Measurements from ENCODE around the gene RNASE12. TPM values are rescaled to one million over a fixed set of nuclear protein-coding genes. Genes with fewer than 3 reads are reported as not detected.
A peak's percentile ranks its signal among the peaks of the same experiment; 100 is the strongest.

RNASE12 gene
- total and polyA plus RNA-seq, 8 donors = not detected

- intact Hi-C loops (cut with DNase I) = no loop called here
- TF ChIP-seq, protein P1, sequence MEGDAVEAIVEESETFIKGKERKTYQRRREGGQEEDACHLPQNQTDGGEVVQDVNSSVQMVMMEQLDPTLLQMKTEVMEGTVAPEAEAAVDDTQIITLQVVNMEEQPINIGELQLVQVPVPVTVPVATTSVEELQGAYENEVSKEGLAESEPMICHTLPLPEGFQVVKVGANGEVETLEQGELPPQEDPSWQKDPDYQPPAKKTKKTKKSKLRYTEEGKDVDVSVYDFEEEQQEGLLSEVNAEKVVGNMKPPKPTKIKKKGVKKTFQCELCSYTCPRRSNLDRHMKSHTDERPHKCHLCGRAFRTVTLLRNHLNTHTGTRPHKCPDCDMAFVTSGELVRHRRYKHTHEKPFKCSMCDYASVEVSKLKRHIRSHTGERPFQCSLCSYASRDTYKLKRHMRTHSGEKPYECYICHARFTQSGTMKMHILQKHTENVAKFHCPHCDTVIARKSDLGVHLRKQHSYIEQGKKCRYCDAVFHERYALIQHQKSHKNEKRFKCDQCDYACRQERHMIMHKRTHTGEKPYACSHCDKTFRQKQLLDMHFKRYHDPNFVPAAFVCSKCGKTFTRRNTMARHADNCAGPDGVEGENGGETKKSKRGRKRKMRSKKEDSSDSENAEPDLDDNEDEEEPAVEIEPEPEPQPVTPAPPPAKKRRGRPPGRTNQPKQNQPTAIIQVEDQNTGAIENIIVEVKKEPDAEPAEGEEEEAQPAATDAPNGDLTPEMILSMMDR (IDR thresholded peaks at IDR 0.05) = no peak
- no peak for DNase-seq
- Histone ChIP-seq H3K27ac (no peak overlapping the region), H3K36me3 (no peaks in the 10 kb centered on the region), H3K27me3 (peaks cover 0 to 17% of the 10 kb centered on the region in 2 donors), H3K4me3 (no peak overlapping the region), H3K4me1 (peaks cover 0 to 37% of the 10 kb centered on the region in 2 donors), H3K9me3 (no peaks in the 10 kb centered on the region)
- no peak for ATAC-seq
These were observed 27.1 kb upstream of the RNASE12 start for GRCh38 chr14:20618271-20618749.

DNA sequence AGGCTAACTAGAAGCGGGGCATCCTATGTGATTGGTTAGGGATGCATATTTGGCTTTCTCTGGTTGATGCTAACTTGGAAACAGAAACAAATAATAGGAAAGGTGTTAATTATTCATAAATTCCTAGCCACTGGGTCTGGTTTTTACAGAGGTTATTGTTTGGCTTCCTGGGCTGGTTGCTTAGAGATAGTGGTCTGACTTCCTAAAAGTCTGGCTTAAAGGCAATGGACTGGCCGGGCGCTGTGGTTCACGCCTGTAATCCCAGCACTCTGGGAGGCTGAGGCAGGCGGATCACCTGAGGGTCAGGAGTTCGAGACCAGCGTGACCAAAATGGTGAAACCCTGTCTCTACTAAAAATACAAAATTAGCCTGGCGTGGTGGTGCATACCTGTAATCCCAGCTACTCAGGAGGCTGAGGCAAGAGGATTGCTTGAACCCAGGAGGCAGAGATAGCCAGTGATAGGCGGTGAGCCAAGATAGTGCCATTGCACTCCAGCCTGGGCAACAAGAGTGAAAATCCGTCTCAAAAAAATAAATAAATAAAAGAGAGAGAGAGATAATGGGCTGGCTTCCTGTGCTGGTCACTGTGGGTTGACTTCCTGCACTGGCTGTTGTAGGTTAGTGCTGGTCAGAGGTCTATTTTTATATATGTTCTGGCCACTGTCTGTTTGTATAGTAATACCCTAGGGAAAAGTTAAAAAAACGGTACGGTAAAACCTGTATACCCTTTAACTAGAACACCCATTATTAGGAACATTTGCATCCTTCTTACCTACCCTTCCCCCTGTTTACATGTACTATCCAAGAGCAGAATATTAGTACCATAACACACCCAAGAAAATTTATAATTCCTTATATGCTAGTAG is 26.2 kb upstream of the RNASE12 start:
- intact Hi-C loops (cut with DNase I) = no loop called here
- ATAC-seq = no peak
- TF ChIP-seq, protein P1 (IDR thresholded peaks at IDR 0.05) = no peak
- Histone ChIP-seq H3K4me3 (no peak overlapping the region), H3K27me3 (peaks cover 0 to 8% of the 10 kb centered on the region in 2 donors), H3K36me3 (no peaks in the 10 kb centered on the region), H3K27ac (no peak overlapping the region), H3K4me1 (peaks cover 0 to 37% of the 10 kb centered on the region in 2 donors), H3K9me3 (no peaks in the 10 kb centered on the region)
- DNase-seq = no peak

DNA sequence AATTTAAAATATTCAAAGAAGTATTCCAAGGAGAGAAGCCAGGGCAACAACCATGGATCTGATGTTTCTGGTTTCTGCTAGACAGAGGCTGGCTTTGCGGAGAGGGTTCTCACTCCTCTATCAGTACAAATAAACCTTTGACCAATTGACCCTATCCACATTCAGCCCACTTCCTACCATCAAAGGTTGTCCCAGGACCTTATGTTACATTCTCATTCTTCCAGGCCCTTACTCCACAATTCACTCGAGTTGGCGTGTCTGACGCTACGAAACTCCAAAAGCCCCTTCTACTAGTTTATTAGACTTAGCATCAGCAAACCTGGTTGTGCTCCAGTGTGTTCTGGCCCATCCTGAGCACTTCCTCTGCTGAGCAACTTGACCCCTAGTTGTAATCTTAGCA is 24.8 kb upstream of the RNASE12 start:
- DNase-seq (no peak), ATAC-seq (no peak)
- intact Hi-C loops (cut with DNase I) = no loop called here
- Histone ChIP-seq H3K4me3 (no peak overlapping the region), H3K4me1 (peaks cover 0 to 41% of the 10 kb centered on the region in 2 donors), H3K9me3 (no peaks in the 10 kb centered on the region), H3K27me3 (no peaks in the 10 kb centered on the region), H3K36me3 (no peaks in the 10 kb centered on the region), H3K27ac (no peak overlapping the region)
- TF ChIP-seq, protein P1 (IDR thresholded peaks at IDR 0.05) = no peak

DNA sequence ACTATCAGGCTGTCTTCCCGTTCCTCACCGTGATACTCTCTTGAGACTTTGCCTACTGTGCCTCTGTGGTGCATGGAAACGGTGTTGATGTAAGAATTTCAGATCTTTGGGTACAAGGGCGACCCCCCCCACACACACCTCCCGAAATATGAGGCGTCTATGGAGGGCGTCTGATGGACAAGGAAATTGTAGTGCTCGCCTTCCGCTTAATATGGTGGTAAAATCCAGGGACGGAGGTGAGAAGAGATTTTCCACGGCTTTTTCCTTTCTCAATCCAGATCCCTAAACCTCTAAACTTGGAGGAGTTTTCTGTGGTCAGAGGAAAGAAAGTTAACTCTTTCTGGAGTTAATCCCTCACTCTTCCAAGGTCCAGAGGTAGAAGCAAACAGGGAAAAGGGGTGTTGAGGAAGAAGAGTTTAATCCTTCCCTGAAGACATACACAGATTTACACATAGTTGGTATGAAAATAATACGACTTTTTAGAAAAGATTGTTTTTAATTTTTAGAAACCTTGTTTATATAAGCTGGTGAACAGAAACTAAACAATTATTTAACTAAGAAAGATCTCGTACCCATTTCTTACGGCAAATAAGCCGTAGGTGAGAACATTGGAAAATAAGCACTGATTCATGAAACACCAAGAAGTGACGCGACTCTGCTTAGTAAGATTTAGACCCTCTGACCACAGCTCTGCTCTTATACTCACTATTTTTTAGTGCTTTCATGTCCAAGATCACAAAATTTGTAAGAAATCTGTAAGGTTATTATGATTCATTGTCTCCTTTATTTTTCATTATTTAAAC is 23.1 kb upstream of the RNASE12 start:
- TF ChIP-seq, protein P1 (IDR thresholded peaks at IDR 0.05) = no peak
- H3K27ac ChIP-seq = peak overlapping the region; percentile 69 to 85
- peak in 1 of 4 donors; percentile 62 for DNase-seq
- peak; percentile 5 for ATAC-seq
- no peaks in the 10 kb centered on the region for H3K36me3 ChIP-seq
- H3K4me3 ChIP-seq = peak overlapping the region; percentile 33 to 41
- intact Hi-C loops (cut with DNase I) = loop anchor here (5.0 kb wide), 2 partner anchors 68 to 73 kb away; partner anchors contain the start of genes ANG (in 1 of the 2) and RNASE4 (in 1 of the 2)
- H3K9me3 ChIP-seq = no peaks in the 10 kb centered on the region
- H3K4me1 ChIP-seq = peaks cover 3 to 55% of the 10 kb centered on the region in 2 donors
- no peaks in the 10 kb centered on the region for H3K27me3 ChIP-seq

Data from left lung (tissue), 10 donors.